ENCODE data around the gene RCAN1. TPM values are rescaled to one million over a fixed set of nuclear protein-coding genes. Genes with fewer than 3 reads are reported as not detected.

Gene RCAN1
- total and polyA plus RNA-seq, 9 of the 15 experiments (the other 6 are each of a cell fraction or from before 2014, with no cell fraction given): 4.4 to 16.5 (median 12.3) TPM

DNA sequence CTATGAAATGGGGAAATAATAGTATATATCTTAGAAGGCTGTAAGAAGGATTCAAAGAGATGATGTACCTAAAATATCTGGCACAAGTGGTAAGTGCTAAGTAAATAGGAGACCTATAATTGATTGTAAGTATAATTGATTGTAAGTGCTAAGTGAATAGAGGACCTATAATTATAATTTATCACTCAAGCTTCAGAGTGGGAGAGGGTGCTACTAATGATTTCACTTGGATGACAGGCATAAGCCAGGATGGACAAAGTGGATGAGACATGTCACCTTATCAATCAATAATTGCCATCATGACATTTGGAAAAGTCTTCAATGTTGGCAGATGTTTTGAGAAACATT, 11.2 kb downstream of the RCAN1 start (continued):
- TF ChIP-seq, protein P1, sequence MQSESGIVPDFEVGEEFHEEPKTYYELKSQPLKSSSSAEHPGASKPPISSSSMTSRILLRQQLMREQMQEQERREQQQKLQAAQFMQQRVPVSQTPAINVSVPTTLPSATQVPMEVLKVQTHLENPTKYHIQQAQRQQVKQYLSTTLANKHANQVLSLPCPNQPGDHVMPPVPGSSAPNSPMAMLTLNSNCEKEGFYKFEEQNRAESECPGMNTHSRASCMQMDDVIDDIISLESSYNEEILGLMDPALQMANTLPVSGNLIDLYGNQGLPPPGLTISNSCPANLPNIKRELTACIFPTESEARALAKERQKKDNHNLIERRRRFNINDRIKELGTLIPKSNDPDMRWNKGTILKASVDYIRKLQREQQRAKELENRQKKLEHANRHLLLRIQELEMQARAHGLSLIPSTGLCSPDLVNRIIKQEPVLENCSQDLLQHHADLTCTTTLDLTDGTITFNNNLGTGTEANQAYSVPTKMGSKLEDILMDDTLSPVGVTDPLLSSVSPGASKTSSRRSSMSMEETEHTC (IDR thresholded peaks at IDR 0.05): no peak
- TF ChIP-seq, protein P2, sequence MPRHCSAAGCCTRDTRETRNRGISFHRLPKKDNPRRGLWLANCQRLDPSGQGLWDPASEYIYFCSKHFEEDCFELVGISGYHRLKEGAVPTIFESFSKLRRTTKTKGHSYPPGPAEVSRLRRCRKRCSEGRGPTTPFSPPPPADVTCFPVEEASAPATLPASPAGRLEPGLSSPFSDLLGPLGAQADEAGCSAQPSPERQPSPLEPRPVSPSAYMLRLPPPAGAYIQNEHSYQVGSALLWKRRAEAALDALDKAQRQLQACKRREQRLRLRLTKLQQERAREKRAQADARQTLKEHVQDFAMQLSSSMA (CRISPR knock-in tag; IDR thresholded peaks at IDR 0.05): no peak
- TF ChIP-seq CHD2 (IDR thresholded peaks at IDR 0.05; ENCODE audit: low read depth, low read length) (no peak), OTX1 (CRISPR knock-in tag; IDR thresholded peaks at IDR 0.05) (no peak)
- TF ChIP-seq, protein P3, sequence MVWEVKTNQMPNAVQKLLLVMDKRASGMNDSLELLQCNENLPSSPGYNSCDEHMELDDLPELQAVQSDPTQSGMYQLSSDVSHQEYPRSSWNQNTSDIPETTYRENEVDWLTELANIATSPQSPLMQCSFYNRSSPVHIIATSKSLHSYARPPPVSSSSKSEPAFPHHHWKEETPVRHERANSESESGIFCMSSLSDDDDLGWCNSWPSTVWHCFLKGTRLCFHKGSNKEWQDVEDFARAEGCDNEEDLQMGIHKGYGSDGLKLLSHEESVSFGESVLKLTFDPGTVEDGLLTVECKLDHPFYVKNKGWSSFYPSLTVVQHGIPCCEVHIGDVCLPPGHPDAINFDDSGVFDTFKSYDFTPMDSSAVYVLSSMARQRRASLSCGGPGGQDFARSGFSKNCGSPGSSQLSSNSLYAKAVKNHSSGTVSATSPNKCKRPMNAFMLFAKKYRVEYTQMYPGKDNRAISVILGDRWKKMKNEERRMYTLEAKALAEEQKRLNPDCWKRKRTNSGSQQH (CRISPR knock-in tag; IDR thresholded peaks at IDR 0.05): no peak

DNA sequence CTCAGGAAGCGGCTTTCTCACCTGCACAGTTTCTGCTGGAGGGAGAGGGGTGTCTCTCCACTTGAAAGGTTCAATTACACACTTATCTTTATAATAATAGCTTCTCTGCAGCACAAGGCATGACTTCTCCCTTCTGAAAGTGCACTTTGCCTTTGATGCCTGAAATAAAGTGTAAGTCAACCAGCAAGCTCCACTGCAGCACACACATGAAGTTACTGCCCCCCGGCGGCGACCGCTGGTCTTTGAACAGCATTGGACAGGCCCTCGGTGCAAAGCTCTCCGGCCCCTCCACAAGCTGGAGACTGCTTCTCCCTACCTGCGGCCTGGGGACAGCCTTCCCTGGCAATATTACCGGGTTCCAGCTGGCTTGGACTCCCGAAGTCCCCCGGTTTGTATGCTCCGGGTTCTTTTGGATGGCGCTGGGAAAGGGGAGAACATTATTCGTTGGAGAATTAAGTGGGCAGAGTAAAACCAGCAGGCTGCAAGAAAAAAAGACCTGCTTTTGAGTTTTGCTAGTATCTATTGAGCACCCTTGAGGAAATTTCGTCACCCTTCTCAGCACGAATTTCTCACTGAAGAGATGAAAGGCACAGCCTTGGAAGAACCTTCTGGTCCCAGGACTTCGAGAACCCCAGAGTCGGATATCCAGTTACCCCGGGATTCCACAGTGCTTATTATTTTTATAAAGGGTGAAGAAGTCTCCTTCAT, 11.8 kb downstream of the RCAN1 start:
- POLR2A ChIA-PET: interaction anchor here (0.5 to 2.2 kb wide), 11 partner anchors 8 to 258 kb away, joined by 3 to 5 read pairs (median 3); no protein-coding TSS in a partner anchor
- ATAC-seq (peak; percentile 100), FAIRE-seq (peak; percentile 66), DNase-seq (ENCODE audit: extremely low read depth in 1 of 4, low spot score in 3 of 4) (peak; percentile 60 to 84 (median 69))
- H3K9ac ChIP-seq (ENCODE audit: insufficient read depth in 1 of 2, low read depth in 2 of 2, low read length in 2 of 2): no peak overlapping the region
- H3K79me2 ChIP-seq (ENCODE audit: control insufficient read depth, insufficient read depth, low read length): no peaks in the 10 kb centered on the region
- WGBS (ENCODE audit: insufficient coverage, low coverage, missing lambda C conversion rate): 25% methylated on average over 19 of the region's 19 CpGs
- no TSS peak for BruUV-seq (replicated peaks)
- H3K4me2 ChIP-seq (ENCODE audit: insufficient read depth, low read length): no peak overlapping the region
- peaks cover 3% of the 10 kb centered on the region; the same call in 1 of the 2 replicates for H4K20me1 ChIP-seq (replicated peaks; ENCODE audit: control insufficient read depth, insufficient read depth, low read length)
- no peaks in the 10 kb centered on the region for H3K9me3 ChIP-seq (replicated peaks; ENCODE audit: control insufficient read depth, insufficient read depth, low read depth, low read length)
- H3K4me1 ChIP-seq (replicated peaks in 1 of 2; ENCODE audit: control insufficient read depth in 2 of 2, insufficient read depth in 2 of 2, low read length in 2 of 2): no peaks in the 10 kb centered on the region; a peak in 1 of 5 replicates
- no peaks in the 10 kb centered on the region; a peak in 1 of 5 replicates for H3K27me3 ChIP-seq (ENCODE audit: control insufficient read depth in 2 of 2, insufficient read depth in 2 of 2, low read length in 2 of 2)
- CTCF ChIA-PET (ENCODE audit: low intra/inter-chr PET ratio): interaction anchor here (0.6 to 2.4 kb wide), 7 partner anchors 28 to 246 kb away, joined by 3 to 18 read pairs (median 4); no protein-coding TSS in a partner anchor
- no peak overlapping the region for H3K27ac ChIP-seq (ENCODE audit: extremely low read depth, low read depth, low read length)
- H3K4me3 ChIP-seq: no peak overlapping the region
- H3K36me3 ChIP-seq (ENCODE audit: control insufficient read depth, insufficient read depth, low read length): no peaks in the 10 kb centered on the region
- intact Hi-C loops (cut with micrococcal nuclease): loop anchor here (1.0 to 2.0 kb wide), 2 partner anchors 28 to 93 kb away; no protein-coding TSS in a partner anchor
- no peak overlapping the region for H2AFZ ChIP-seq (ENCODE audit: low read depth, low read length)
- in situ Hi-C loops (cut with MboI): no loop called here
- no peaks in the 10 kb centered on the region for H3K9me1 ChIP-seq (ENCODE audit: control insufficient read depth, insufficient read depth, low read length)
- no peak for TF ChIP-seq ETV1 (tag; conservative IDR thresholded peaks at IDR 0.05; ENCODE audit: low read depth)
- no peak for TF ChIP-seq ESRRA (IDR thresholded peaks at IDR 0.05; ENCODE audit: borderline replicate concordance, low read depth)
- TF ChIP-seq DIDO1 (tag; IDR thresholded peaks at IDR 0.05; ENCODE audit: low read depth): no peak
- no peak for TF ChIP-seq ZKSCAN3 (CRISPR knock-in tag; IDR thresholded peaks at IDR 0.05)
- TF ChIP-seq PHTF2 (CRISPR knock-in tag; IDR thresholded peaks at IDR 0.05): no peak
- TF ChIP-seq ELF2 (CRISPR knock-in tag; IDR thresholded peaks at IDR 0.05): no peak
- TF ChIP-seq, protein P4, sequence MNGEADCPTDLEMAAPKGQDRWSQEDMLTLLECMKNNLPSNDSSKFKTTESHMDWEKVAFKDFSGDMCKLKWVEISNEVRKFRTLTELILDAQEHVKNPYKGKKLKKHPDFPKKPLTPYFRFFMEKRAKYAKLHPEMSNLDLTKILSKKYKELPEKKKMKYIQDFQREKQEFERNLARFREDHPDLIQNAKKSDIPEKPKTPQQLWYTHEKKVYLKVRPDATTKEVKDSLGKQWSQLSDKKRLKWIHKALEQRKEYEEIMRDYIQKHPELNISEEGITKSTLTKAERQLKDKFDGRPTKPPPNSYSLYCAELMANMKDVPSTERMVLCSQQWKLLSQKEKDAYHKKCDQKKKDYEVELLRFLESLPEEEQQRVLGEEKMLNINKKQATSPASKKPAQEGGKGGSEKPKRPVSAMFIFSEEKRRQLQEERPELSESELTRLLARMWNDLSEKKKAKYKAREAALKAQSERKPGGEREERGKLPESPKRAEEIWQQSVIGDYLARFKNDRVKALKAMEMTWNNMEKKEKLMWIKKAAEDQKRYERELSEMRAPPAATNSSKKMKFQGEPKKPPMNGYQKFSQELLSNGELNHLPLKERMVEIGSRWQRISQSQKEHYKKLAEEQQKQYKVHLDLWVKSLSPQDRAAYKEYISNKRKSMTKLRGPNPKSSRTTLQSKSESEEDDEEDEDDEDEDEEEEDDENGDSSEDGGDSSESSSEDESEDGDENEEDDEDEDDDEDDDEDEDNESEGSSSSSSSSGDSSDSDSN (IDR thresholded peaks at IDR 0.05; ENCODE audit: borderline replicate concordance in 1 of 2, low read depth in 2 of 2, low read length in 2 of 2): 0 out of 4 replicates have a peak, but pooled peaks of 1 of the 2 experiments have one; percentile 25
